A549 (cell line): Measurements from ENCODE around the gene TSPAN15. TPM values are rescaled to one million over a fixed set of nuclear protein-coding genes. Genes with fewer than 3 reads are reported as not detected.
"Not testable (repeated sequence)": the region's sequence is repeated elsewhere in the genome, so short reads cannot be mapped to it uniquely, and the experiment has no call there.

Experiments used
- ATAC-seq, 2 experiments: fragments of 200-7000 bp in 1 of 2; fragments of >200 bp in 1 of 2; cut with Nextera tagmentation in 1 of 2; cut with Tn5 transposase in 1 of 2; 3 replicates each; pipeline versions ENCODE4 v1.8.0 to v1.9.1; 2018 to 2020; ENCODE audit warnings: mild to moderate bottlenecking in 1 of 2, moderate library complexity in 1 of 2
- CTCF ChIA-PET: fragments of 300-600 bp; sonication (Branson Sonifier 250); formaldehyde crosslinking; extraction: SDS; loops from one replicate; lab custom pipeline; 2021; ENCODE audit warnings: antibody characterized with exemption, inconsistent platforms; lab: Yijun Ruan, JAX
- POLR2A ChIA-PET: fragments of 350-600 bp; formaldehyde crosslinking; extraction: SDS; loops from one replicate; lab custom pipeline; 2021; ENCODE audit warnings: antibody characterized with exemption, inconsistent platforms; lab: Yijun Ruan, JAX
- DNase-seq, 2 experiments: peaks; one replicate each; pipeline versions ENCODE4 v3.0.0 to v3.0.0-alpha.2; 2011 to 2016; ENCODE audit warnings: low read depth in 1 of 2, low spot score in 1 of 2
- FAIRE-seq: peaks from 2 replicates; lab custom pipeline; 2011; peaks lifted over from hg19 to GRCh38; lab: Jason Lieb, UNC
- H3K27ac ChIP-seq, 2 experiments: fragments of >200 bp; sonication (Bioruptor Twin); formaldehyde crosslinking; 3 replicates each; pipeline ENCODE4 v1.5.1; 2016 to 2017
- H3K4me1 ChIP-seq: fragments of >200 bp; sonication (Bioruptor Twin); formaldehyde crosslinking; 3 replicates; pipeline ENCODE4 v1.6.1; 2016
- H3K4me2 ChIP-seq: fragments of >200 bp; sonication (Bioruptor Twin); formaldehyde crosslinking; 3 replicates; pipeline ENCODE4 v1.6.1; 2016
- H3K4me3 ChIP-seq: fragments of >200 bp; sonication (Bioruptor Twin); formaldehyde crosslinking; 3 replicates; pipeline ENCODE4 v1.5.1; 2016
- H3K9me3 ChIP-seq: fragments of >200 bp; sonication (Bioruptor Twin); formaldehyde crosslinking; 3 replicates; pipeline ENCODE4 v1.6.1; 2016
- CBX8 ChIP-seq: fragments of 200-600 bp; sonication (generic); IDR thresholded peaks from 2 replicates; pipeline ENCODE4 v1.6.1; 2016
- EHF ChIP-seq: fragments of 250-450 bp; sonication (Bioruptor Pico); IDR thresholded peaks from 2 replicates; pipeline ENCODE4 v1.5.0; 2020; ENCODE audit warnings: mild to moderate bottlenecking
- EHMT2 ChIP-seq: fragments of 200-600 bp; sonication (generic); IDR thresholded peaks from 2 replicates; pipeline ENCODE4 v1.6.1; 2016; ENCODE audit warnings: antibody characterized with exemption, low read depth, mild to moderate bottlenecking, moderate library complexity
- FOXS1 ChIP-seq: fragments of 250-450 bp; sonication (Bioruptor Pico); IDR thresholded peaks from 2 replicates; pipeline ENCODE4 v1.5.0; 2020; ENCODE audit warnings: mild to moderate bottlenecking, moderate library complexity
- HOXB13 ChIP-seq: fragments of 250-450 bp; sonication (Bioruptor Pico); IDR thresholded peaks from 2 replicates; pipeline ENCODE4 v1.5.0; 2020; ENCODE audit warnings: low read depth, mild to moderate bottlenecking, moderate library complexity
- MAFK ChIP-seq: fragments of 450-650 bp; IDR thresholded peaks from 2 replicates; pipeline ENCODE4 v1.6.1; 2014; ENCODE audit not compliant: partially characterized antibody
- MAZ ChIP-seq: fragments of 150-350 bp; IDR thresholded peaks from 2 replicates; pipeline ENCODE4 v1.6.1; 2014; ENCODE audit warnings: antibody characterized with exemption, low read depth, low read length, borderline replicate concordance
- NR3C1 ChIP-seq: fragments of >200 bp; sonication (Bioruptor Twin); formaldehyde crosslinking; IDR thresholded peaks from 3 replicates; pipeline ENCODE4 v1.6.1; 2017
- PHF8 ChIP-seq: fragments of 200-600 bp; sonication (generic); IDR thresholded peaks from 2 replicates; pipeline ENCODE4 v1.6.1; 2016; ENCODE audit warnings: low read depth, mild to moderate bottlenecking, antibody characterized with exemption, moderate library complexity, borderline replicate concordance
- RARB ChIP-seq: fragments of 250-450 bp; sonication (Bioruptor Pico); IDR thresholded peaks from 2 replicates; pipeline ENCODE4 v1.8.0; 2021; ENCODE audit warnings: mild to moderate bottlenecking, moderate library complexity
- RCOR1 ChIP-seq: fragments of 150-350 bp; IDR thresholded peaks from 2 replicates; pipeline ENCODE4 v1.6.1; 2014; ENCODE audit warnings: antibody characterized with exemption, low read length, low read depth
- SREBF2 ChIP-seq: fragments of 450-650 bp; IDR thresholded peaks from 2 replicates; pipeline ENCODE4 v1.6.1; 2014; ENCODE audit warnings: mild to moderate bottlenecking, moderate library complexity
- TFCP2L1 ChIP-seq: fragments of 250-450 bp; sonication (Bioruptor Pico); IDR thresholded peaks from 2 replicates; pipeline ENCODE4 v1.5.0; 2021; ENCODE audit warnings: mild to moderate bottlenecking
- TP53 ChIP-seq: fragments of 250-450 bp; sonication (Bioruptor Pico); IDR thresholded peaks from 2 replicates; pipeline ENCODE4 v1.5.0; 2021; ENCODE audit warnings: mild to moderate bottlenecking, moderate library complexity
- ZNF302 ChIP-seq: fragments of 250-450 bp; sonication (Bioruptor Pico); IDR thresholded peaks from 2 replicates; pipeline ENCODE4 v1.9.0; 2021; ENCODE audit warnings: inconsistent platforms, mild to moderate bottlenecking, moderate library complexity
- ZSCAN20 ChIP-seq: fragments of 250-450 bp; sonication (Bioruptor Pico); IDR thresholded peaks from 2 replicates; pipeline ENCODE4 v1.8.0; 2022; ENCODE audit warnings: mild to moderate bottlenecking, moderate library complexity
- WGBS: methylation state at CpG from one replicate; pipeline ENCODE4 v1.1.6; 2017; ENCODE audit errors: missing lambda C conversion rate; 5-methylcytosine and 5-hydroxymethylcytosine counted together
- polyA plus RNA-seq, 4 experiments: library from polyadenylated mRNA; depleted of rRNA in 3 of 4; stranded (reverse); fragments of >200 nt; fragmentation: RNase III in 1 of 4; extraction: RNeasy Plus Mini Kit Qiagen cat#74134 plus additional on column Dnase treatment in 1 of 4; gene quantifications; 2 replicates in 3 of 4; 3 replicates in 1 of 4; pipeline ENCODE4 v1.2.3, GENCODE V29; 2011 to 2017
- TF ChIP-seq, protein P1 (sequence below): IDR thresholded peaks from 2 replicates; pipeline ENCODE4 v1.6.1; 2012
- TF ChIP-seq, protein P2 (sequence below): fragments of >200 bp; sonication (Bioruptor Twin); formaldehyde crosslinking; IDR thresholded peaks from 2 replicates; pipeline ENCODE4 v1.6.1; 2016
- TF ChIP-seq, protein P3 (sequence below): fragments of >200 bp; sonication (Bioruptor Twin); formaldehyde crosslinking; IDR thresholded peaks from 3 replicates; pipeline ENCODE4 v1.5.1; 2016
- TF ChIP-seq, protein P4 (sequence below): fragments of 250-450 bp; sonication (Bioruptor Pico); IDR thresholded peaks from 2 replicates; pipeline ENCODE4 v1.5.0; 2021; ENCODE audit warnings: mild to moderate bottlenecking, moderate library complexity, borderline replicate concordance
- TF ChIP-seq, protein P5 (sequence below): fragments of >200 bp; sonication (Bioruptor Twin); formaldehyde crosslinking; IDR thresholded peaks from 3 replicates; pipeline ENCODE4 v1.6.1; 2016

Gene TSPAN15
- polyA plus RNA-seq, 2 of the 4 experiments (the other 2 are of a cell fraction), result 49.3 to 89.6 TPM

DNA sequence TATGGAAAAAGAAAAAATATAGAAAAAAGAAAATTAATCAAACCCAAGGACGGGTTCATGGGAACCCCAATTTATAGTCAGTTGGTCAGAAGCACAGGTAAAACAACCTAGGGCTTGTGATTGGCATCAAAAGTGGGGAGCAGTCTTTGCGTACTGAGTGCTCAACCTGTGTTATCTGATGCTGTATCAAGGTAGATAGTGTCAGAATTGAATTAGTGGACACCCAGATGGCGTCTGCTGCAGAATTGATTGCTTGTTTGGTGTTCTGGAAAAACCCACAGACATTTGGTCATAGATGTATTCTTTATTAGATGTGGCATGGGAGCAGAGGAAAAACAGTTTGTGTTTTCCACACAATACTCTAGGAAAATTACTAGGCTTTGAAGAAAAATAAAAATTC is 82.4 kb downstream of the TSPAN15 start:
- 21% methylated on average over 3 of the region's 3 CpGs for WGBS
- POLR2A ChIA-PET, result no interaction called here
- CTCF ChIA-PET, result interaction anchor here (0.6 kb wide), 1 partner anchor 22 kb away, joined by 3 read pairs; no protein-coding TSS in a partner anchor
- H3K4me2 ChIP-seq, result no peak overlapping the region
- no peak for ATAC-seq
- no peak overlapping the region for H3K4me3 ChIP-seq
- H3K4me1 ChIP-seq, result no peaks in the 10 kb centered on the region
- DNase-seq, result no peak
- TF ChIP-seq CBX8 (no peak), RCOR1 (no peak), SREBF2 (no peak)
- TF ChIP-seq, protein P1, sequence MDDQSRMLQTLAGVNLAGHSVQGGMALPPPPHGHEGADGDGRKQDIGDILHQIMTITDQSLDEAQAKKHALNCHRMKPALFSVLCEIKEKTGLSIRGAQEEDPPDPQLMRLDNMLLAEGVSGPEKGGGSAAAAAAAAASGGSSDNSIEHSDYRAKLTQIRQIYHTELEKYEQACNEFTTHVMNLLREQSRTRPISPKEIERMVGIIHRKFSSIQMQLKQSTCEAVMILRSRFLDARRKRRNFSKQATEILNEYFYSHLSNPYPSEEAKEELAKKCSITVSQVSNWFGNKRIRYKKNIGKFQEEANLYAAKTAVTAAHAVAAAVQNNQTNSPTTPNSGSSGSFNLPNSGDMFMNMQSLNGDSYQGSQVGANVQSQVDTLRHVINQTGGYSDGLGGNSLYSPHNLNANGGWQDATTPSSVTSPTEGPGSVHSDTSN, result no peak
- TF ChIP-seq, protein P2, sequence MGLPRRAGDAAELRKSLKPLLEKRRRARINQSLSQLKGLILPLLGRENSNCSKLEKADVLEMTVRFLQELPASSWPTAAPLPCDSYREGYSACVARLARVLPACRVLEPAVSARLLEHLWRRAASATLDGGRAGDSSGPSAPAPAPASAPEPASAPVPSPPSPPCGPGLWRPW, result no peak
- TF ChIP-seq, protein P3, sequence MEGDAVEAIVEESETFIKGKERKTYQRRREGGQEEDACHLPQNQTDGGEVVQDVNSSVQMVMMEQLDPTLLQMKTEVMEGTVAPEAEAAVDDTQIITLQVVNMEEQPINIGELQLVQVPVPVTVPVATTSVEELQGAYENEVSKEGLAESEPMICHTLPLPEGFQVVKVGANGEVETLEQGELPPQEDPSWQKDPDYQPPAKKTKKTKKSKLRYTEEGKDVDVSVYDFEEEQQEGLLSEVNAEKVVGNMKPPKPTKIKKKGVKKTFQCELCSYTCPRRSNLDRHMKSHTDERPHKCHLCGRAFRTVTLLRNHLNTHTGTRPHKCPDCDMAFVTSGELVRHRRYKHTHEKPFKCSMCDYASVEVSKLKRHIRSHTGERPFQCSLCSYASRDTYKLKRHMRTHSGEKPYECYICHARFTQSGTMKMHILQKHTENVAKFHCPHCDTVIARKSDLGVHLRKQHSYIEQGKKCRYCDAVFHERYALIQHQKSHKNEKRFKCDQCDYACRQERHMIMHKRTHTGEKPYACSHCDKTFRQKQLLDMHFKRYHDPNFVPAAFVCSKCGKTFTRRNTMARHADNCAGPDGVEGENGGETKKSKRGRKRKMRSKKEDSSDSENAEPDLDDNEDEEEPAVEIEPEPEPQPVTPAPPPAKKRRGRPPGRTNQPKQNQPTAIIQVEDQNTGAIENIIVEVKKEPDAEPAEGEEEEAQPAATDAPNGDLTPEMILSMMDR, result no peak
- TF ChIP-seq, protein P4, sequence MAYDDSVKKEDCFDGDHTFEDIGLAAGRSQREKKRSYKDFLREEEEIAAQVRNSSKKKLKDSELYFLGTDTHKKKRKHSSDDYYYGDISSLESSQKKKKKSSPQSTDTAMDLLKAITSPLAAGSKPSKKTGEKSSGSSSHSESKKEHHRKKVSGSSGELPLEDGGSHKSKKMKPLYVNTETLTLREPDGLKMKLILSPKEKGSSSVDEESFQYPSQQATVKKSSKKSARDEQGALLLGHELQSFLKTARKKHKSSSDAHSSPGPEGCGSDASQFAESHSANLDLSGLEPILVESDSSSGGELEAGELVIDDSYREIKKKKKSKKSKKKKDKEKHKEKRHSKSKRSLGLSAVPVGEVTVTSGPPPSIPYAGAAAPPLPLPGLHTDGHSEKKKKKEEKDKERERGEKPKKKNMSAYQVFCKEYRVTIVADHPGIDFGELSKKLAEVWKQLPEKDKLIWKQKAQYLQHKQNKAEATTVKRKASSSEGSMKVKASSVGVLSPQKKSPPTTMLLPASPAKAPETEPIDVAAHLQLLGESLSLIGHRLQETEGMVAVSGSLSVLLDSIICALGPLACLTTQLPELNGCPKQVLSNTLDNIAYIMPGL, result no peak
- 0 out of 3 replicates have a peak, but pooled peaks cover 7% of the 10 kb centered on the region for H3K9me3 ChIP-seq
- no peak for FAIRE-seq
- no peak overlapping the region for H3K27ac ChIP-seq

- CTCF ChIA-PET, result interaction anchor here (0.7 kb wide), 1 partner anchor 9 kb away, joined by 3 read pairs; no protein-coding TSS in a partner anchor
- H3K4me1 ChIP-seq, FAIRE-seq, ATAC-seq, DNase-seq, POLR2A ChIA-PET, H3K4me3 ChIP-seq, H3K27ac ChIP-seq, H3K4me2 ChIP-seq: not testable (repeated sequence)
- WGBS, result 61% methylated on average over 11 of the region's 11 CpGs
- H3K9me3 ChIP-seq, result peaks cover 11% of the 10 kb centered on the region; the same call in 1 of the 3 replicates
These were observed 85.3 kb downstream of the TSPAN15 start for GRCh38 chr10:69536521-69536920.

- Histone ChIP-seq H3K4me2 (no peak overlapping the region), H3K4me1 (no peaks in the 10 kb centered on the region), H3K9me3 (peaks cover 14% of the 10 kb centered on the region; the same call in 1 of the 3 replicates), H3K27ac (no peak overlapping the region), H3K4me3 (no peak overlapping the region)
- no peak for FAIRE-seq
- WGBS, result 65% methylated on average over 6 of the region's 6 CpGs
- POLR2A ChIA-PET, result no interaction called here
- no peak for DNase-seq
- no peak for ATAC-seq
- CTCF ChIA-PET, result no interaction called here
- no peak for TF ChIP-seq TFCP2L1
- no peak for TF ChIP-seq TP53
- TF ChIP-seq, protein P5, sequence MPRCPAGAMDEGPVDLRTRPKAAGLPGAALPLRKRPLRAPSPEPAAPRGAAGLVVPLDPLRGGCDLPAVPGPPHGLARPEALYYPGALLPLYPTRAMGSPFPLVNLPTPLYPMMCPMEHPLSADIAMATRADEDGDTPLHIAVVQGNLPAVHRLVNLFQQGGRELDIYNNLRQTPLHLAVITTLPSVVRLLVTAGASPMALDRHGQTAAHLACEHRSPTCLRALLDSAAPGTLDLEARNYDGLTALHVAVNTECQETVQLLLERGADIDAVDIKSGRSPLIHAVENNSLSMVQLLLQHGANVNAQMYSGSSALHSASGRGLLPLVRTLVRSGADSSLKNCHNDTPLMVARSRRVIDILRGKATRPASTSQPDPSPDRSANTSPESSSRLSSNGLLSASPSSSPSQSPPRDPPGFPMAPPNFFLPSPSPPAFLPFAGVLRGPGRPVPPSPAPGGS, result no peak
- no peak for TF ChIP-seq PHF8
- no peak for TF ChIP-seq RARB (CRISPR knock-in tag)
- TF ChIP-seq MAFK, result no peak
- TF ChIP-seq NR3C1, result no peak
- no peak for TF ChIP-seq ZNF302 (CRISPR knock-in tag)
- TF ChIP-seq RCOR1, result no peak
- no peak for TF ChIP-seq CBX8
- no peak for TF ChIP-seq HOXB13
- TF ChIP-seq ZSCAN20 (CRISPR knock-in tag), result no peak
- TF ChIP-seq MAZ, result no peak
- no peak for TF ChIP-seq SREBF2
- TF ChIP-seq EHF (CRISPR knock-in tag), result no peak
- TF ChIP-seq EHMT2, result no peak
- no peak for TF ChIP-seq FOXS1
These were observed 86.2 kb downstream of the TSPAN15 start for GRCh38 chr10:69537449-69537848.
